ENCODE data around the gene BICD2. TPM values are rescaled to one million over a fixed set of nuclear protein-coding genes. Genes with fewer than 3 reads are reported as not detected.

Gene BICD2
- total RNA-seq, 4 donors from 2014 or later = 135 to 201 (median 153) TPM

- Histone ChIP-seq H3K9me3 (peaks cover 5% of the 10 kb centered on the region), H3K4me1 (peaks cover 4% of the 10 kb centered on the region), H3K4me3 (no peak overlapping the region), H3K27me3 (no peaks in the 10 kb centered on the region), H3K27ac (no peak overlapping the region), H3K36me3 (no peaks in the 10 kb centered on the region)
- TF ChIP-seq POLR2A (IDR thresholded peaks at IDR 0.05) = no peak
- TF ChIP-seq POLR2AphosphoS5 (IDR thresholded peaks at IDR 0.05) = no peak
- TF ChIP-seq EP300 (IDR thresholded peaks at IDR 0.05) = no peak
- no peak for TF ChIP-seq CTCF (IDR thresholded peaks at IDR 0.05)
- no peak for DNase-seq (ENCODE audit: low spot score in 2 of 2)
- 69% methylated on average over 3 of the region's 3 CpGs for WGBS
These were observed 77.7 kb downstream of the BICD2 start for GRCh38 chr9:92686954-92687353.

GRCh38 chr9:92685022-92685421, 79.6 kb downstream of the BICD2 start:
- 53% methylated on average over 5 of the region's 5 CpGs for WGBS
- TF ChIP-seq POLR2A (IDR thresholded peaks at IDR 0.05) = no peak
- TF ChIP-seq EP300 (IDR thresholded peaks at IDR 0.05) = no peak
- TF ChIP-seq CTCF (IDR thresholded peaks at IDR 0.05) = no peak
- TF ChIP-seq POLR2AphosphoS5 (IDR thresholded peaks at IDR 0.05) = no peak
- Histone ChIP-seq H3K4me1 (peaks cover 21% of the 10 kb centered on the region), H3K9me3 (no peaks in the 10 kb centered on the region), H3K36me3 (no peaks in the 10 kb centered on the region), H3K27ac (no peak overlapping the region), H3K4me3 (no peak overlapping the region), H3K27me3 (no peaks in the 10 kb centered on the region)
- DNase-seq (ENCODE audit: low spot score in 2 of 2) = no peak

- WGBS = 97% methylated on average over 8 of the region's 8 CpGs
- DNase-seq (ENCODE audit: low spot score in 2 of 2) = no peak
- Histone ChIP-seq H3K4me3 (no peak overlapping the region), H3K9me3 (no peaks in the 10 kb centered on the region), H3K27me3 (no peaks in the 10 kb centered on the region), H3K36me3 (no peaks in the 10 kb centered on the region), H3K4me1 (peaks cover 36% of the 10 kb centered on the region), H3K27ac (peak overlapping the region; percentile 95)
- TF ChIP-seq CTCF (IDR thresholded peaks at IDR 0.05) (no peak), POLR2AphosphoS5 (IDR thresholded peaks at IDR 0.05) (no peak), POLR2A (IDR thresholded peaks at IDR 0.05) (no peak), EP300 (IDR thresholded peaks at IDR 0.05) (no peak)
These were observed 82.4 kb downstream of the BICD2 start for GRCh38 chr9:92682269-92682668.

GRCh38 chr9:92680166-92681119, 84.2 kb downstream of the BICD2 start:
- no peaks in the 10 kb centered on the region for H3K27me3 ChIP-seq
- peaks cover 36% of the 10 kb centered on the region for H3K4me1 ChIP-seq
- TF ChIP-seq POLR2A (IDR thresholded peaks at IDR 0.05) (no peak), EP300 (IDR thresholded peaks at IDR 0.05) (no peak), CTCF (IDR thresholded peaks at IDR 0.05) (no peak), POLR2AphosphoS5 (IDR thresholded peaks at IDR 0.05) (peak in 2 of 3 donors; percentile 22 to 54)
- DNase-seq (ENCODE audit: low spot score in 2 of 2) = no peak
- peak overlapping the region; percentile 17 for H3K4me3 ChIP-seq
- 56% methylated on average over 9 of the region's 12 CpGs for WGBS
- H3K27ac ChIP-seq = peak overlapping the region; percentile 95
- H3K9me3 ChIP-seq = no peaks in the 10 kb centered on the region
- no peaks in the 10 kb centered on the region for H3K36me3 ChIP-seq

GRCh38 chr9:92679413-92680165, 85.0 kb downstream of the BICD2 start:
- H3K9me3 ChIP-seq = no peaks in the 10 kb centered on the region
- H3K4me3 ChIP-seq = no peak overlapping the region
- TF ChIP-seq CTCF (IDR thresholded peaks at IDR 0.05) (no peak), EP300 (IDR thresholded peaks at IDR 0.05) (no peak), POLR2A (IDR thresholded peaks at IDR 0.05) (no peak), POLR2AphosphoS5 (IDR thresholded peaks at IDR 0.05) (no peak)
- peak overlapping the region; percentile 95 for H3K27ac ChIP-seq
- WGBS = 67% methylated on average over 14 of the region's 14 CpGs
- H3K36me3 ChIP-seq = no peaks in the 10 kb centered on the region
- DNase-seq (ENCODE audit: low spot score in 2 of 2) = no peak
- no peaks in the 10 kb centered on the region for H3K27me3 ChIP-seq
- H3K4me1 ChIP-seq = peaks cover 36% of the 10 kb centered on the region

All from suprapubic skin (tissue), 4 donors.